ENCODE results near the gene LMO1. TPM values are rescaled to one million over a fixed set of nuclear protein-coding genes. Genes with fewer than 3 reads are reported as not detected.

The LMO1 gene
- total and polyA plus RNA-seq, 7 donors: 0.74 to 9.3 (median 3.2) TPM

DNA sequence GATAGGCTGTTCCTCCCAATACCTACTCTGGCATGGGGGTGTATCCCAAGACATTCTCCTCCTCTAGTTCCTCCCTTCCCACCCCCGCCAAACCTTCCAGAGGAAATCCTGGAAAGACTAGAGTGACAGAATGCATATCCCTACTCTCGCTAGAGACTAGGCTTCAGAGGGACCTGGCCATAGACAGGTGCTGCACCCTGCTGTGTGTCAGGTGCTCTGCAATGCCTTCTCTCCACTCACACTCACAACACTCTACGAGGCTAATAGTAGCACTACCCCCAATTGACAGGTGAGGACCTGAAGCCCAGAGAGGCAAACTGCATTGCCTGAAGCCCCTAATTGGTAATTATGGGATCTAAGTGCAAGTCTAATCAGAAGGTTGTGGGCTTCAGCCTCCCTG is 46.2 kb upstream of the LMO1 start:
- no peaks in the 10 kb centered on the region for H3K36me3 ChIP-seq (ENCODE audit: insufficient read depth in 1 of 2, low read depth in 1 of 2)
- peaks cover 4% of the 10 kb centered on the region for H3K9me3 ChIP-seq
- no peaks in the 10 kb centered on the region for H3K27me3 ChIP-seq (ENCODE audit: insufficient read depth in 3 of 3, low read length in 2 of 3)
- DNase-seq: peak in 1 of 2 donors; percentile 36
- H3K4me3 ChIP-seq: no peak overlapping the region
- no peak overlapping the region for H3K27ac ChIP-seq
- TF ChIP-seq, protein P1, sequence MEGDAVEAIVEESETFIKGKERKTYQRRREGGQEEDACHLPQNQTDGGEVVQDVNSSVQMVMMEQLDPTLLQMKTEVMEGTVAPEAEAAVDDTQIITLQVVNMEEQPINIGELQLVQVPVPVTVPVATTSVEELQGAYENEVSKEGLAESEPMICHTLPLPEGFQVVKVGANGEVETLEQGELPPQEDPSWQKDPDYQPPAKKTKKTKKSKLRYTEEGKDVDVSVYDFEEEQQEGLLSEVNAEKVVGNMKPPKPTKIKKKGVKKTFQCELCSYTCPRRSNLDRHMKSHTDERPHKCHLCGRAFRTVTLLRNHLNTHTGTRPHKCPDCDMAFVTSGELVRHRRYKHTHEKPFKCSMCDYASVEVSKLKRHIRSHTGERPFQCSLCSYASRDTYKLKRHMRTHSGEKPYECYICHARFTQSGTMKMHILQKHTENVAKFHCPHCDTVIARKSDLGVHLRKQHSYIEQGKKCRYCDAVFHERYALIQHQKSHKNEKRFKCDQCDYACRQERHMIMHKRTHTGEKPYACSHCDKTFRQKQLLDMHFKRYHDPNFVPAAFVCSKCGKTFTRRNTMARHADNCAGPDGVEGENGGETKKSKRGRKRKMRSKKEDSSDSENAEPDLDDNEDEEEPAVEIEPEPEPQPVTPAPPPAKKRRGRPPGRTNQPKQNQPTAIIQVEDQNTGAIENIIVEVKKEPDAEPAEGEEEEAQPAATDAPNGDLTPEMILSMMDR (IDR thresholded peaks at IDR 0.05): peak; percentile 44
- intact Hi-C loops (cut with DNase I): loop anchor here (1.0 to 5.0 kb wide), 2 partner anchors 63 to 88 kb away; no protein-coding TSS in a partner anchor
- ATAC-seq: peak; percentile 52 to 73 (median 68)
- 40 to 61% (median 42%) methylated on average over 3 of the region's 3 CpGs for WGBS, 3 donors
- H3K4me1 ChIP-seq: no peaks in the 10 kb centered on the region

DNA sequence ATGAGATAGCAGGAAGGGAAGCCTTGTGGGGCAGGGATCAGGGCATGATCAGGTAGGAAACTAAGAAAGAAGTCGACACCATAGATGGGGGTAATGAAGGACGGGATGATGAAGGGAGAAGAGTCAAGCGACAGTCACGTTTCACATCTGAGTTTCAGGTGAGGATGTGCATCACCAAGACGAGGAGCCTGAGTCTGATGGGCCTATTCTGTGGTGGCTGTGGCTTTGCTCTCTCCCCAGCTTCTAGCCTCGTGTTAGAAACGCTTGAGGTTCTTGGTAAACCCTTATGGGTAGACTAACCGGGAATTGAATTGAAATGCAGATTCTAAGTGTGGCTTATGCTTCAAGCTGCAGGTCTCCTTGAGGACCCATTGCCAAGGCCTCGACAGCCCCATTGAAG is 45.6 kb upstream of the LMO1 start:
- WGBS, 3 donors: 76 to 88% (median 81%) methylated on average over 9 of the region's 9 CpGs
- H3K9me3 ChIP-seq: peaks cover 8% of the 10 kb centered on the region
- ATAC-seq (no peak), DNase-seq (no peak)
- H3K27me3 ChIP-seq (ENCODE audit: insufficient read depth in 3 of 3, low read length in 2 of 3): no peaks in the 10 kb centered on the region
- H3K4me3 ChIP-seq: no peak overlapping the region
- intact Hi-C loops (cut with DNase I): loop anchor here in 1 of 2 donors (1.0 kb wide), 1 partner anchor 62 kb away; no protein-coding TSS in a partner anchor
- no peak overlapping the region for H3K27ac ChIP-seq
- H3K36me3 ChIP-seq (ENCODE audit: insufficient read depth in 1 of 2, low read depth in 1 of 2): no peaks in the 10 kb centered on the region
- TF ChIP-seq, protein P1 (IDR thresholded peaks at IDR 0.05): no peak
- no peaks in the 10 kb centered on the region for H3K4me1 ChIP-seq

DNA sequence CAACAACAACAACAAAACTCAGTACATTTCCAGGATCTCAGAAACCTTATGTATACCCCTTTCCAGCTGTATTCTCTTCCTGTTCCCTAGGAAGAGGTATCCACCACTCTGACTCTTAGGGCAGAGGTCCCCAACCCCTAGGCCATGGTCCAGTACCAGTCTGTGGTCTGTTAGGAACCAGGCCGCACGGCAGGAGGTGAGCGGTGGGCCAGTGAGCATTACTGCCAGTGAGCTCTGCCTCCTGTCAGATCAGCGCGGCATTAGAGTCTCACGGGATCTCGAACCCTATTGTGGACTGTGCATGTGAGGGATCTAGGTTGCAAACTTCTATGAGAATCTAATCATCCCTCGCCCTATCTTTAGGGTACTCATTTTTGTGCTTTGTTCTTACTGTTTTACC is 43.9 kb upstream of the LMO1 start:
- Histone ChIP-seq H3K27ac (no peak overlapping the region), H3K36me3 (ENCODE audit: insufficient read depth in 1 of 2, low read depth in 1 of 2) (no peaks in the 10 kb centered on the region), H3K27me3 (ENCODE audit: insufficient read depth in 3 of 3, low read length in 2 of 3) (no peaks in the 10 kb centered on the region), H3K4me1 (no peaks in the 10 kb centered on the region), H3K4me3 (no peak overlapping the region), H3K9me3 (peaks cover 16% of the 10 kb centered on the region)
- DNase-seq (no peak), ATAC-seq (no peak)
- intact Hi-C loops (cut with DNase I): no loop called here
- WGBS, 3 donors: 89 to 93% (median 91%) methylated on average over 8 of the region's 8 CpGs
- TF ChIP-seq, protein P1 (IDR thresholded peaks at IDR 0.05): no peak

DNA sequence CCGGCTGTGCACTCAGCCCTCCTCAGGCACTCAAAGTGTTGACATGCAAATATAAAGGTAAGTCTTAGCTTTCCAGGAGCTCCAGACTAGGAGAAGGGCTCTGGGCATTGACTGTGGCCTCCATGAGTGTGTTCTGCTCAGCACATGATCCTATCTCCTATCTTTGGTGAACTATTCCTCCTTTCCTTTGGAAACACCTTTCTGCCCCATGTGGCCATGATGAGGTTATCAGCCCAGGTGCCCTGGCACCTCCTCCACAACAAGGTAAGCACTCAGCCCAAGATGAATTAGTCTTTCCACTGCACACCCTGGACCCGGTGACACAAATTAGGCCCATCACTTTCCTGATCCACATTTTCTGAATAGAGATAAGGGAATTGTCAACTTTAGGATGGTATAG is 37.9 kb upstream of the LMO1 start:
- TF ChIP-seq, protein P1 (IDR thresholded peaks at IDR 0.05): no peak
- no peaks in the 10 kb centered on the region for H3K27me3 ChIP-seq (ENCODE audit: insufficient read depth in 3 of 3, low read length in 2 of 3)
- DNase-seq (no peak), ATAC-seq (no peak)
- no peaks in the 10 kb centered on the region for H3K36me3 ChIP-seq (ENCODE audit: insufficient read depth in 1 of 2, low read depth in 1 of 2)
- H3K9me3 ChIP-seq: peaks cover 16% of the 10 kb centered on the region
- no peak overlapping the region for H3K27ac ChIP-seq
- WGBS, 3 donors: 88 to 95% (median 94%) methylated on average over 2 of the region's 2 CpGs
- no peak overlapping the region for H3K4me3 ChIP-seq
- intact Hi-C loops (cut with DNase I): no loop called here
- no peaks in the 10 kb centered on the region for H3K4me1 ChIP-seq
